ENCODE data around the gene THBS2.
"Not testable (repeated sequence)": the region's sequence is repeated elsewhere in the genome, so short reads cannot be mapped to it uniquely, and the experiment has no call there.

Gene THBS2

GRCh38 chr6:169271158-169271876 is 17.7 kb upstream of the THBS2 start:
- no peak for DNase-seq

GRCh38 chr6:169270077-169270380 is 16.4 kb upstream of the THBS2 start:
- DNase-seq = not testable (repeated sequence)

- DNase-seq = no peak
These were observed 15.8 kb upstream of the THBS2 start for GRCh38 chr6:169269180-169270076.

GRCh38 chr6:169268276-169268675 is 14.6 kb upstream of the THBS2 start:
- DNase-seq = no peak

- DNase-seq = no peak
These were observed 13.3 kb upstream of the THBS2 start for GRCh38 chr6:169266746-169267591.

GRCh38 chr6:169266261-169266660 is 12.6 kb upstream of the THBS2 start:
- no peak for DNase-seq

- no peak for DNase-seq
These were observed 12.0 kb upstream of the THBS2 start for GRCh38 chr6:169265486-169266131.

- DNase-seq = peak; percentile 83
These were observed 10.4 kb upstream of the THBS2 start for GRCh38 chr6:169263836-169264608.

GRCh38 chr6:169263374-169263773 is 9.7 kb upstream of the THBS2 start:
- DNase-seq = no peak

GRCh38 chr6:169262602-169263001 is 9.0 kb upstream of the THBS2 start:
- not testable (repeated sequence) for DNase-seq

- no peak for DNase-seq
These were observed 2.9 kb upstream of the THBS2 start for GRCh38 chr6:169256518-169256917.

- no peak for DNase-seq
These were observed 2.4 kb upstream of the THBS2 start for GRCh38 chr6:169256061-169256460.

- no peak for DNase-seq
These were observed 2.0 kb upstream of the THBS2 start for GRCh38 chr6:169255643-169256042.

- DNase-seq = no peak
These were observed 1.0 kb upstream of the THBS2 start for GRCh38 chr6:169254456-169255316.

- peak; percentile 5 for DNase-seq
These were observed 999 bp downstream of the THBS2 start for GRCh38 chr6:169252505-169253189.

- no peak for DNase-seq
These were observed 1.7 kb downstream of the THBS2 start for GRCh38 chr6:169251822-169252504.

GRCh38 chr6:169251371-169251802 is 2.3 kb downstream of the THBS2 start:
- DNase-seq = no peak

- DNase-seq = no peak
These were observed 3.0 kb downstream of the THBS2 start for GRCh38 chr6:169250660-169251059.

GRCh38 chr6:169249057-169249456 is 4.6 kb downstream of the THBS2 start:
- DNase-seq = no peak

GRCh38 chr6:169248521-169248971 is 5.1 kb downstream of the THBS2 start:
- DNase-seq = no peak
